Endothelial cell of umbilical vein (primary cell): ENCODE data around the gene KRTAP5-1. TPM values are rescaled to one million over a fixed set of nuclear protein-coding genes. Genes with fewer than 3 reads are reported as not detected.
"Not testable (repeated sequence)": the region's sequence is repeated elsewhere in the genome, so short reads cannot be mapped to it uniquely, and the experiment has no call there.

ENCODE experiments used
- BruUV-seq: library from RNA; stranded (reverse); fragments of 400-500 nt; replicated peaks from 2 replicates; lab custom pipeline; 2021; lab: Mats Ljungman, UMichigan
- CTCF ChIA-PET: fragments of 300-600, 350-600 bp; sonication (Branson Sonifier 250); formaldehyde crosslinking; loops from one replicate; lab custom pipeline; 2021; ENCODE audit warnings: antibody characterized with exemption, inconsistent platforms; lab: Charles Lee
- POLR2A ChIA-PET: fragments of 300-600, 350-600 bp; sonication (Branson Sonifier 250); formaldehyde crosslinking; loops from one replicate; lab custom pipeline; 2021; ENCODE audit warnings: antibody characterized with exemption, inconsistent platforms; lab: Charles Lee
- DNase-seq: peaks from one replicate; pipeline ENCODE4 v3.0.0-alpha.2; 2011; ENCODE audit warnings: low read depth, low spot score
- FAIRE-seq: peaks from 2 replicates; lab custom pipeline; 2011; peaks lifted over from hg19 to GRCh38; lab: Jason Lieb, UNC
- H2AFZ ChIP-seq: 2 replicates; pipeline ENCODE4 v1.6.0; 2012; ENCODE audit warnings: low read depth, low read length, control low read depth, inconsistent platforms
- H3K27ac ChIP-seq: 2 replicates; pipeline ENCODE4 v1.5.1; 2011; ENCODE audit warnings: low read depth, mild to moderate bottlenecking, control low read depth, low read length, moderate library complexity; ENCODE audit not compliant: insufficient read depth
- H3K27me3 ChIP-seq, 2 experiments: 2 replicates each; pipeline versions ENCODE4 v1.6.0 to v1.6.1; 2011; ENCODE audit warnings: low read length in 2 of 2, mixed read lengths in 1 of 2; ENCODE audit not compliant: control insufficient read depth in 2 of 2, insufficient read depth in 2 of 2
- H3K36me3 ChIP-seq, 2 experiments: 2 replicates in 1 of 2; 3 replicates in 1 of 2; pipeline ENCODE4 v1.5.1; 2011; ENCODE audit warnings: low read length in 2 of 2, mild to moderate bottlenecking in 1 of 2, moderate library complexity in 1 of 2; ENCODE audit not compliant: control insufficient read depth in 2 of 2, insufficient read depth in 2 of 2; ENCODE audit errors: extremely low read depth in 1 of 2
- H3K4me1 ChIP-seq: 3 replicates; pipeline ENCODE4 v1.5.1; 2011; ENCODE audit warnings: mild to moderate bottlenecking, low read length; ENCODE audit not compliant: control insufficient read depth, insufficient read depth; ENCODE audit errors: extremely low read depth
- H3K4me2 ChIP-seq: 2 replicates; pipeline ENCODE4 v1.6.1; 2011; ENCODE audit warnings: low read length, control low read depth, mixed read lengths; ENCODE audit not compliant: insufficient read depth
- H3K4me3 ChIP-seq, 3 experiments: fragments of 200-600 bp in 1 of 3; sonication (generic), shearing (Covaris generic) in 1 of 3; replicated peaks in 1 of 3; 2 replicates each; pipeline ENCODE4 v1.5.1; 2011 to 2016; ENCODE audit warnings: control low read depth in 3 of 3, low read length in 3 of 3, mild to moderate bottlenecking in 2 of 3, inconsistent platforms in 1 of 3, low read depth in 1 of 3, moderate library complexity in 1 of 3; ENCODE audit not compliant: insufficient read depth in 1 of 3
- H3K79me2 ChIP-seq: 2 replicates; pipeline ENCODE4 v1.6.0; 2012; ENCODE audit warnings: low read length, inconsistent platforms; ENCODE audit not compliant: control insufficient read depth, insufficient read depth
- H3K9ac ChIP-seq: replicated peaks from 2 replicates; pipeline ENCODE3; 2011; ENCODE audit warnings: low read length, control low read depth; ENCODE audit not compliant: insufficient read depth; ENCODE audit errors: extremely low read depth
- H3K9me1 ChIP-seq: replicated peaks from 3 replicates; pipeline ENCODE4 v1.6.0; 2011; ENCODE audit warnings: mild to moderate bottlenecking, low read length; ENCODE audit not compliant: control insufficient read depth, insufficient read depth; ENCODE audit errors: extremely low read depth
- H3K9me3 ChIP-seq: replicated peaks from 2 replicates; pipeline ENCODE4 v1.5.1; 2012; ENCODE audit warnings: low read length, inconsistent platforms; ENCODE audit not compliant: control insufficient read depth, insufficient read depth
- H4K20me1 ChIP-seq: replicated peaks from 2 replicates; pipeline ENCODE3; 2011; ENCODE audit warnings: mild to moderate bottlenecking, low read length; ENCODE audit not compliant: control insufficient read depth, insufficient read depth; ENCODE audit errors: extremely low read depth
- EZH2 ChIP-seq: IDR thresholded peaks from 2 replicates; pipeline ENCODE4 v1.6.1; 2012; ENCODE audit warnings: borderline replicate concordance, low read depth, mild to moderate bottlenecking, moderate library complexity, low read length, inconsistent platforms; ENCODE audit not compliant: severe bottlenecking
- FOS ChIP-seq: IDR thresholded peaks from 2 replicates; pipeline ENCODE4 v1.6.1; 2011; ENCODE audit warnings: mild to moderate bottlenecking, low read length, moderate library complexity, borderline replicate concordance; ENCODE audit not compliant: insufficient read depth
- GATA2 ChIP-seq: IDR thresholded peaks from 2 replicates; pipeline ENCODE4 v1.7.0; 2011; ENCODE audit warnings: low read depth, mild to moderate bottlenecking, moderate library complexity, mixed read lengths, low read length; ENCODE audit not compliant: insufficient read length, insufficient read depth
- JUN ChIP-seq: IDR thresholded peaks from 2 replicates; pipeline ENCODE4 v1.6.1; 2011; ENCODE audit warnings: borderline replicate concordance, low read depth; ENCODE audit not compliant: insufficient read length, insufficient read depth
- MYC ChIP-seq: IDR thresholded peaks from one replicate; pipeline ENCODE4 v1.6.1; 2011; ENCODE audit warnings: mild to moderate bottlenecking, low read depth, low read length
- POLR2A ChIP-seq: IDR thresholded peaks from 2 replicates; pipeline ENCODE4 v1.6.1; 2012; ENCODE audit warnings: low read depth, mild to moderate bottlenecking, control low read depth, low read length
- POLR2AphosphoS5 ChIP-seq: IDR thresholded peaks from 2 replicates; pipeline ENCODE4 v1.6.1; 2012; ENCODE audit warnings: low read depth, mild to moderate bottlenecking, control low read depth, low read length, moderate library complexity; ENCODE audit not compliant: insufficient read depth
- dilution Hi-C: fragments of 300-500 bp; cut with MboI; formaldehyde crosslinking; loops from one replicate; pipeline ENCODE4 v1.15.0; 2019; ENCODE audit warnings: low sequenced_read_pairs; ENCODE audit not compliant: extremely low pct_ligation_motif_present
- intact Hi-C: fragments of 100-400 bp; cut with micrococcal nuclease; formaldehyde crosslinking; loops from one replicate; pipeline ENCODE4 v1.10.0; 2022
- polyA plus RNA-seq, 4 experiments: library from polyadenylated mRNA; depleted of rRNA in 3 of 4; stranded (reverse) in 3 of 4; unstranded in 1 of 4; fragments of >200 nt; gene quantifications; 2 replicates each; pipeline versions ENCODE4 v1.2.1 to v1.2.3, GENCODE V29; 2011 to 2012; ENCODE audit warnings: missing spikeins in 1 of 4
- total RNA-seq: library from RNA; stranded (reverse); gene quantifications from 2 replicates; pipeline ENCODE4 v1.2.3, GENCODE V29; 2021
- TF ChIP-seq, protein P1 (sequence below): IDR thresholded peaks from 2 replicates; pipeline ENCODE4 v1.6.1; 2011; ENCODE audit not compliant: insufficient read depth, insufficient read length
- TF ChIP-seq, protein P2 (sequence below), 2 donors: IDR thresholded peaks; 1 replicate in 1 of 2; 2 replicates in 1 of 2; pipeline ENCODE4 v1.5.1; 2011; ENCODE audit warnings: low read length in 2 of 2, mild to moderate bottlenecking in 2 of 2, moderate library complexity in 2 of 2, control low read depth in 1 of 2, inconsistent platforms in 1 of 2, low read depth in 1 of 2; ENCODE audit not compliant: insufficient read depth in 1 of 2; ENCODE audit errors: extremely low read depth in 1 of 2

Gene KRTAP5-1
- total and polyA plus RNA-seq, 2 donors (not counting 3 experiments of a cell fraction or from before 2014, with no cell fraction given) = not detected

DNA sequence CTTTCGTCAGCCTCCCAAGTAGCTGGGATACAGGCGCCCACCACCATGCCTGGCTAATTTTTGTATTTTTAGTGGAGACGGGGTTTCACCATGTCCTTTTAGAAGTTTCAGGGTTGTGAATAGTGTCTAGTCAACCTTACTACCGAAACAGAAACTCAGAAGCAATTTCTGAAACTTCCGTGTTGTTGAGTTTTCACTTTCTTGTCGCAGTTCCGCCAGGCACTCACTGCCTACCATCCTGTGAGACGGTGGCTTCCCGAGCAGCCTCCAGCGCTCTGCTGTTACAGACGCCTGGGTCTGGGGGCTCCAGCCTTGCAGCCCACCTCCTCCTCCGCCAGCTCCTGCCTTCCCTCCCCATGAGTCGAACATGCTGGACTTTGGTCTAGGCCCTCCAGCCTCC is 20.8 kb upstream of the KRTAP5-1 start:
- H3K27me3 ChIP-seq, H3K9ac ChIP-seq, H2AFZ ChIP-seq, H3K4me2 ChIP-seq, H3K79me2 ChIP-seq, intact Hi-C loops, H3K9me3 ChIP-seq, FAIRE-seq, BruUV-seq, H3K36me3 ChIP-seq, H3K4me3 ChIP-seq, H3K27ac ChIP-seq, dilution Hi-C loops, H3K4me1 ChIP-seq, H4K20me1 ChIP-seq, DNase-seq, POLR2A ChIA-PET, H3K9me1 ChIP-seq: not testable (repeated sequence)
- CTCF ChIA-PET = interaction anchor here (1.0 to 1.5 kb wide), 2 partner anchors 11 to 59 kb away, joined by 3 to 11 read pairs; no protein-coding TSS in a partner anchor

DNA sequence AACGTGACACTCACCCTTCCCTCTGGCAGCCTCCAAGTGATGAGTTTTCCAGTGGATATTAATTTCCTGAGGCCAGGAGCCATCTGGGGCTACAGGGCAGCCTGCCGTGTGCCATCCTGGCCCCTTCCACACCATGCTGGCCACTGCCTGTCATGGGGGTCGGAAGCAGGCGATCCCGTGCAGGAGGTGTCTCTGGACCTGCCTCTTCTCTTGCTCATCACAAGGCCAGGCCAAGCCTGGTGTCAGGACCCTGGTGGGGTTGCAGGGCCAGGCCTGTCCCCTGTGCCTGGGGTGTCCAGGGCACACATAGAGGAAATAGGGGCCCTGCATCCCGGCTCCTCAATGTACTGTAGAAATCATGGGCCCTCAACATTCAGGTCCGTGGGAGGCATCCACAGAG is 19.6 kb upstream of the KRTAP5-1 start:
- Histone ChIP-seq H3K27me3 (peaks cover 0 to 2% of the 10 kb centered on the region in 2 experiments), H3K9ac (no peak overlapping the region), H3K4me2 (no peak overlapping the region), H2AFZ (no peak overlapping the region), H3K4me1 (no peaks in the 10 kb centered on the region), H3K36me3 (no peaks in the 10 kb centered on the region), H3K4me3 (no peak overlapping the region), H3K79me2 (no peaks in the 10 kb centered on the region), H3K9me1 (no peaks in the 10 kb centered on the region), H4K20me1 (no peaks in the 10 kb centered on the region), H3K9me3 (no peaks in the 10 kb centered on the region), H3K27ac (no peak overlapping the region)
- intact Hi-C loops = no loop called here
- dilution Hi-C loops = no loop called here
- no TSS peak for BruUV-seq
- TF ChIP-seq, protein P1, sequence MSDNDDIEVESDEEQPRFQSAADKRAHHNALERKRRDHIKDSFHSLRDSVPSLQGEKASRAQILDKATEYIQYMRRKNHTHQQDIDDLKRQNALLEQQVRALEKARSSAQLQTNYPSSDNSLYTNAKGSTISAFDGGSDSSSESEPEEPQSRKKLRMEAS = no peak
- no peak for TF ChIP-seq MYC
- no peak for TF ChIP-seq POLR2A
- no peak for TF ChIP-seq FOS
- TF ChIP-seq JUN = no peak
- no peak for TF ChIP-seq GATA2
- TF ChIP-seq EZH2 = no peak
- TF ChIP-seq, protein P2, sequence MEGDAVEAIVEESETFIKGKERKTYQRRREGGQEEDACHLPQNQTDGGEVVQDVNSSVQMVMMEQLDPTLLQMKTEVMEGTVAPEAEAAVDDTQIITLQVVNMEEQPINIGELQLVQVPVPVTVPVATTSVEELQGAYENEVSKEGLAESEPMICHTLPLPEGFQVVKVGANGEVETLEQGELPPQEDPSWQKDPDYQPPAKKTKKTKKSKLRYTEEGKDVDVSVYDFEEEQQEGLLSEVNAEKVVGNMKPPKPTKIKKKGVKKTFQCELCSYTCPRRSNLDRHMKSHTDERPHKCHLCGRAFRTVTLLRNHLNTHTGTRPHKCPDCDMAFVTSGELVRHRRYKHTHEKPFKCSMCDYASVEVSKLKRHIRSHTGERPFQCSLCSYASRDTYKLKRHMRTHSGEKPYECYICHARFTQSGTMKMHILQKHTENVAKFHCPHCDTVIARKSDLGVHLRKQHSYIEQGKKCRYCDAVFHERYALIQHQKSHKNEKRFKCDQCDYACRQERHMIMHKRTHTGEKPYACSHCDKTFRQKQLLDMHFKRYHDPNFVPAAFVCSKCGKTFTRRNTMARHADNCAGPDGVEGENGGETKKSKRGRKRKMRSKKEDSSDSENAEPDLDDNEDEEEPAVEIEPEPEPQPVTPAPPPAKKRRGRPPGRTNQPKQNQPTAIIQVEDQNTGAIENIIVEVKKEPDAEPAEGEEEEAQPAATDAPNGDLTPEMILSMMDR (IDR thresholded peaks at IDR 0.05; ENCODE audit: extremely low read depth in 1 of 2, insufficient read depth in 1 of 2, low read depth in 1 of 2, low read length in 2 of 2) = no peak
- TF ChIP-seq POLR2AphosphoS5 = no peak
- ChIA-PET CTCF (interaction anchor here (0.8 to 1.5 kb wide), 2 partner anchors 10 to 30 kb away, joined by 3 to 11 read pairs; no protein-coding TSS in a partner anchor), POLR2A (no interaction called here)
- DNase-seq = no peak
- FAIRE-seq = no peak
